HG02973 (cell line): Measurements from ENCODE around the gene LDB3.
"Not testable (repeated sequence)": the region's sequence is repeated elsewhere in the genome, so short reads cannot be mapped to it uniquely, and the experiment has no call there.

Experiments used
- ATAC-seq: cut with Tn5 transposase; IDR thresholded peaks from one replicate; pipeline ENCODE4 v1.9.1; 2021; ENCODE audit warnings: moderate library complexity; ENCODE audit not compliant: unreplicated experiment

LDB3 gene

DNA sequence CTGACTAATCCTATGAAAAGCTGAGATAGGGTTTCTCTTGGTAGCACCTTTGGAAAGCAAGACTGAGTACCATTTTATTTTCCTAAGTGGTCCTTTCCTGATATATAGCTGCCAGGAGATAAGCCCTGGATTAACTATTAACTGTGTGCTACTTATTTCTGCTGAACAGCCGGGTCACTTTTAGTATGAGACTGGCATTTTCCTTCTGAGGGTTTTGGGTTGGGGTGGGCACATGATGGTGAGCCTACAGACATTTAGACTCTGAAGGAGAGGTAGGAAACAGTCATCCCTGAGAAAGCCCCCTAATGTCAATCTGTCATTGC is 58.3 kb downstream of the LDB3 start:
- ATAC-seq, result no peak

DNA sequence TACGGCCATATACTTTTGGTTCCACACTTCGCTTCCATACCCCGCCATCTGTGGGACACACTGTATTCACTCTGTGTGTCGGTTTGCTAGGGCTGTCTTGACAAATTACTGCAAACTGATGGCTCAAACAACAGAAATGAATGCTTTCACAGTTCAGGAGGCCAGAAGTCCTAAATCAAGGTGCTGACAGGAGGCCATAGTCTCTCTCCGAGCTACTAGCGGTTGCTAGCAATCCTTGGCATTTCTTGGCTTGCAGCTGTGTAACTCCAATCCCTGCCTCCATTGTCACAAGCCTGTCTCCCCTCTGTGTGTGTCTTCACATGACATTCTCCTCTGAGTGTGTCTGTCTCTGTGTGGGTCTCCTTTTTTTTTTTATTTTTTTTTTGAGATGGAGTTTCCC is 59.2 kb downstream of the LDB3 start:
- no peak for ATAC-seq

DNA sequence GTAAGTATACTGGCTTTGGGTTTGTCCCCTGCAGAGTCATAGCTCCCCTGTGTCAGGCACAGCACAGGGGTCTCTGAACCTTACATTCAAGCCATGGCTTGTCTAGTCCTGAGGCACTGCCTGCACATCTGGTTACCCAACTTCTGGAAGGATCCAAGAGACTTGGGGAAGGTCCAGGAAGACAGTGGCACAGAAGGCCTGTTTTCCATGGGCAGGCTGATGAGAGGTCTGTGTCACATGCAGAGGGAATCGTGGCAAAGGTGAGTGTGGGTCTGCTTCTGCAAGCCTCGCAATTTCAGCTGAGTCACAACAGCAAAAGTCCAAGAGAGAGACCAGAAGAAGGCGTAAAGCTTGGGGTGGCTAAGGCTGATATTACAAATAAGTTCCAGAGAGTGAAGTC is 59.7 kb downstream of the LDB3 start:
- no peak for ATAC-seq

DNA sequence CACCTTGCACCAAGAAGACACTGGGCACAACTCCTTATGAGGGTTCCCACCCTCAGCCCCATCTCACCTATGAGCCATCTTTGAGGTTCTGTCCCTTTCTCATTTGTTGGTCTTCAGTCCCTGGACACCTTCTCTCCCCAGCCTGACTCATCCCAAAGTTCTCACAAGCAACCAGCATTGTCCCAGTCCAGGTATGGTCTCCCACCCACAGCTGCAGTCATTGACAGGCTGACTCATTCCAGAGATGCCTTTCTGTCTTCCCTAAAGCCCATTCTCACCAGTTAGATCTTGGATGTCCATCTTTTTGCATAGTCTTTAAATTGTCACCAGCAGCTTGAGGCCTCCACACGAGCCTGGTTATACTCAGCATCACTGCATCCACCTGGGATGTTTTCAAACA is 61.4 kb downstream of the LDB3 start:
- ATAC-seq, result no peak

DNA sequence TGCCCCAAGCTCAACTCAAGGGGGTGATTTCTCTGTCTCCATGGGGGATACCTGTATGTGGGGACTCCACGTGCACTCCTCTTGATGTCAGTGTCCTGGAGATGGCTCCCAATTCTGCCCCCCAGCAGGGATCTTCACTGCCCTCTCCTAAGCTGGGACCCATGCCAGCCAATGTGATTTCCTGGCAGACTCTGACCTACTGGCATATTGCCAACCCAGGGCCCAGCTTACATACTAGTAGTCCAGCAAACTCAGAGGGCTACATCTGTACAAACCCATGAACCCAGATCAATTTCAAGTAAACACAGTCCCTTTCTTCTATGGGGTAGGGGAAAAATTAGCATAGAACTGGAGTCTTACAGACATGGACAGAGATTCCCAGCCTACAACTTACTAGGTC is 61.9 kb downstream of the LDB3 start:
- no peak for ATAC-seq

DNA sequence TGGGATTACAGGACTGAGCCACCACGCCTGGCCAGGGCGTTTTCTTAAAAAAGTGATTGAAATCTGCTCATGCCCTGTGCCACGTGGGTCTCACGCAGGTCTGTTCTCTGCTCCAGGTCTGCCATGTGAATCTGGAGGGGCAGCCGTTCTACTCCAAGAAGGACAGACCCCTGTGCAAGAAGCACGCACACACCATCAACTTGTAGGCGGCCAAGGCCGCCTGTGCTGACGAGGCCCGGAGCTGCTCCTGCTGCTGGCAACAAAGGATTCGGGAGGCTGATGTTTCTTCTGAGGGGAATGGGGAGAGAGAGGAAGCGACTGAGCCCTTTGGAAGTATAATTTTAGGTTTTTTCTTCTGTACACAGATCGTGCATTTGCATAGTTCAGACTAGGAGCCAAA is 64.5 kb downstream of the LDB3 start:
- no peak for ATAC-seq

DNA sequence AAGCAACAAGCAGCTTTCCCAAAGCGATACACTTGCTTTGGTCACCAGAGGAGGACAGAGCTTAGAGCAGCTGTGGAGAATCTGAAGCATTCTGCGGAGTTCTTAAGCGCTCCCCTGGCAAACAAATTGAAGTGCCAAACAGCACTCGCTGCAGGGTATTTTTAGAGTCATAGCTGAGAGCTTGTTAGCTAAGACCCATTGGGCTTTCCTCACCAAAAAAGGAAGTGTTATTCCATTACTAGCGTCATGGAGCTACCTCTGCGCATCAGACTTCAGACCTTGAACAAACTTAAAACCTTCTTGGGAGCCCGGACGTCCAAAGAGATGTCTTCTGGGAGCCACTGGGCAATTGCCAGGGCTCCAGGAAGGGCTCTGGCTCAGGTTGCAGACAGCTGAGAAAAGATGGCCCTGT is 65.0 kb downstream of the LDB3 start:
- ATAC-seq, result no peak

DNA sequence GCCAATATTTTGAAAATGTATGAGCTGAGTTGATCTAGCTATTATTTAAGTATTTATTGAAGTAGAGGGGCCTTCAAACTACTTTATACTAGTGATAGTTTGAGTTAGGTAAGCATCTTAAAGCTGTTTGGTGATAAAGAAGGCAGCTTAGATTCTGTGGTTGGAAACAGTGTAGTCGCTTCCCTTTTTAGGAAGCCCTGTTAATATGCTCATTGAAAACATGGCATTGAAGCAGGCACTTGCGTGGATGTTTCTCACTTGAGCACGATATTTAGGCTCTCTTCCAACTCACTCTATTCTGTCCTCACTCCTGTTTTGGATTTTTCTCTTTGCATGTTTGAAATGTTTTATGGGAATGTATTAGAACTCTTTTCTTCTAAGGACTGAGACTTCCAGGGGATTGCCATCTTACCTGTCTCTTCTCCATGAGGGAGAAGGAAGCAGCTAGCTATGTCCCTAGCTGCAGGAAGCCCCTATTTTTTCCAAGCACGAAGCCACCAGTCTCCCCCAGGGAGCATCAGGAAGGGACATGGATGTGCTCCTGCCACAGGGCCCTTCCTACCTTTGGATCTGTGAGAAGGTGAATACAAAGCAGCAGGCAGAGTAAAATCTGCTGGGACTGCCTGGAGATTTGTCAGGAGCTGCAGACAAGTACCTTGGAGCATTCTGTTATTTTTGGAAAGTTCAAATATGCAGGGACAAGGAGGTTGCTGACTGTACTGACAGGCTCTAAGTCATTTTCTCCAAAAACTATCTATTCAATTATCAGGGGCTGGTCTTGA is 66.1 kb downstream of the LDB3 start:
- no peak for ATAC-seq

DNA sequence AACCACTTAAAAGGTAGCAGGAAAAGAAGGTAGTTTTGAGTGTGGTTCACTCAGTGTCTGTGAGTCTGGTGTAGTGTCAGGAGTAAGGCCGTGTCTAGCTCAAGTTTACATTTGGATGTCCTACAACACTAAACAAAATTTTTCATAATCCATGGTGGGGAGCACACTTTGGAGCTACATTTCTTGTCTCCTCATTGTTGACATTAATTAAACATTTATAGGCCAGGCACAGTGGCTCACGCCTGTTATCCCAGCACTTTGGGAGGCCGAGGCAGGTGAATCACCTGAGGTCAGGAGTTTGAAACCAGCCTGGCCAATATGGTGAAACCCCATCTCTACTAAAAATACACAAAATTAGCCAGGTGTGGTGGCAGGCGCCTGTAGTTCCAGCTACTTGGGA is 67.0 kb downstream of the LDB3 start:
- ATAC-seq, result not testable (repeated sequence)

DNA sequence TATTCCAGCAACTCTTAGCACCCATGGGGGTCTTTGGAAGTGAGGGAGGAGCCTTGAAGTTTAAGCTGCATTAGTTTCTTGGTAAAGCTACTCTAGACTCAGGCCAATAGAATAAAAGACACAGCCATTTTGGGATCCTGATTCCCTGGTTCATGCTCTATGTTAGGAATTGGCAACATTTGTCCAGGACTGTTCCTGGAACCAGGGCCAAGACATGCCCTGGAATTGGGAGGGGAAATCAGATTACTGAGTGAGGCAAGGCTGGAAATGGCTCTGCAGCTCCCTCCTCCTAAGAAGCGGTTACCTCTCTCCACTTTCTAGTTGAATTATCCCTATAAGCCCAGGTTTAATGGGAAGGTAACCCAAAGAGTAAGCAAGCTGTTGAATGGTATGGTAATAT is 73.9 kb downstream of the LDB3 start:
- no peak for ATAC-seq

DNA sequence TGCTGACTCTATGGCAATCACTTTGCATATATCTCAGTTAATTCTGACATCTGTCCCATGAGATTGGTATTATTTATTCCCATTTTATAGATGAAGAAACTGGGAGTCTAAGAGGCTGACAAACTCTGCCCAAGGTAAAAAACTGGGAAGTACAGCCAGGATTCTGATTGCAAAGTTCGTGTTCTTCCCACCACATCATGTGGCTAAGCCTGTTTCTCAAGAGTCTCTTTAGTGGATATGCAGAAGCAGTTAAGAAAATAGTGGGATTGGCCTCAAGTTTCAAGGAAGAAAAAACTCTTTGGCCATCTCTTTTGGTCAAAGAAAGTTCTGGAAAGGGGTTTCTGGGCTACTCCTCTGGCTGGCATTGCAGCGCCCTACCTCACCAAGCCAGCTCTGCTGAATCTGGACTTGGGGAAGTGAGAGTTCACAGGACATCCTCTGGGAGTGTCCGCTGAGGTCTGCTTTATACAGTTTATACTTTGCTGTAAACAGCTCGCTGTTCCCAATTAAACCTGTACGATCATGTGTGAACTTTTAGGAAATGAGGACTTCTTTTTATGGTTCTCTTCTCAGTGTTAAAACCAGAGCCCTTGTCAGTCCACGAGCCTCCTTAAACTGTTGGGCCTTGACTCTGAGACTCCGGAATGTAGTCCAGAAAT is 75.9 kb downstream of the LDB3 start:
- no peak for ATAC-seq

DNA sequence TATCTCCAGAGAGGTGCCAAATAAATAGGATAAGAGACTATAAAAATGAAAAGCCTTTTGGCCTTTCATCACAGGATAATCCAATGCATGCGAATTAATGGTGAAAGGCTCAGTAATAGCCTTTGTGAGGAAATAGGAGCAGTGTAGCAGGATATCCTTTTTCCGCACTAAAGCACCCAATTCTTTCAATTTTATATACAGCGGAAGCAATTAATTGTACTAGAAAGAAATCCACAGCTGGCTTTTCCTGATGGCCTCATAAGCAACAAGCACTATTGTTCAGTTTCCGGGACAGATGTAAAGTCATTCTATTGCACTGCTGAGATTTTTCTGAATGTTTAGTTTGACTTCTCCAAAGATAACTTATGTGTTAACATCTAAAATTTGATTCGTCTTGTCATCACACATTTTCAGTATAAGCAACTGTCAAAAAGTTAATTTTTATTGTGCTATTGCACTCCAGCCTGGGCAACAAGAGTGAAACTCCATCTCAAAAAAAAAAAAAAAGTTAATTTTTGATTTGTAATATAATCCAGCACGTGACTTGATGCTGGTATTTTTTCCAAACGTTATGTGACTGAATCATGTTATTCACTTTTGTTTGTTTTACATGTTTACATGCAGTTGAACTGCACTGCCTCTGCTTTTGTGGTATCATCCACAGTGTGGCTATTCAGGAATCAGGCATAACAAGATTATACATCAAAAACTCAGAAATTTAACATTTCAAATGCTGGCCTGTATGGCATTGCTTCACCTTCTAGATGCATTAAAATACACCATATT is 79.7 kb downstream of the LDB3 start:
- ATAC-seq, result no peak

DNA sequence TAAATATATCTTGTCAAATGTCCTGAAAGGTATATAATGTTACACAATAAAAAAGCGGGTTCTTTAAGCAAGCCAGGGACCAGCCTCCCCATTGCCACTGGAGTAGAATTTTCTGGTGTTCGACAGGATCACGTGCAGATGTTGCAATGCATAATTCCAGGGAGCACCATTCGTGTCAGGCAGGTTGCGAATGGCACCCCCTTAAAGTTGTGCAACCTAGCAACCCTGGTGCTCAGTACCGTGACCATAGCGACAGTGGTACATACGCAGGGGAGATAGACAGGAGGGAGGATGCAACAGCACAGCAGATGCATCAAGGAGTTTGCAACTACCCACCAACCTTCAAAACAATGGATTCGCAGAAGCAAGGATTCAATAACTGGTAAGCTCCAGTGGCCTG is 81.5 kb downstream of the LDB3 start:
- ATAC-seq, result no peak

DNA sequence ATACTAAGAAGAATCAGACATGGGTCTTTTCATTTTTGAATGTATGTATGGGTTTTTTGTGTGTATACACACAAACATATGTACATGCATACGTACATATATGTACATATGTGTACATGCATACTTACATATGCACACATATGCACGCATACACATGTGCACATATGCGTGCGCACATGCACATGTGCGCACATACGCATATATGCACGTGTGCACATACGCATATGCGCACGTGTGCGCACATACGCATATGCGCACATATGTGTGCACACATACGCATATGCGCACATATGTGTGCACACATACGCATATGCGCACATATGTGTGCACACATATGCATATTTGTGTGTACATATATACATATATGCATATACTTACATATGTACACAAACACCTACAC is 83.2 kb downstream of the LDB3 start:
- no peak for ATAC-seq

DNA sequence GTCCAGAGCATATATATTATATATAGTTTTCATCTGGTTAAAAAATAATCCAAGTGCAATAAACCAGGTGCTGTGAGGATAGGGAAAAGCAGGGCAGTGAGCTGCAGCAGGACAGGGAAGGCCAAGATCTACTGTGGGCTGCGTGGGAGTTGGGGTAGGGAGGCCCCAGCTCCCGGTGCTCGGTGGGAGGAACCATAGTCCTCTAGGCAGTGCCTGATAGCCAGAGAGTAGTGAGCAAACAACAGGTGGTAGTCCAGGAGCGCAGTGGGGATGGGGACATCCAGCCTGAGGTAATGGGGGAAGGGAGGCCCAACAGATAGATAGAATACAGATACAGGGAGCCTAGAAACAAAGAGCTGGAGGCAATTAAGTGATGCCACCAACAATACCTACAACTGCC is 84.0 kb downstream of the LDB3 start:
- ATAC-seq, result no peak

DNA sequence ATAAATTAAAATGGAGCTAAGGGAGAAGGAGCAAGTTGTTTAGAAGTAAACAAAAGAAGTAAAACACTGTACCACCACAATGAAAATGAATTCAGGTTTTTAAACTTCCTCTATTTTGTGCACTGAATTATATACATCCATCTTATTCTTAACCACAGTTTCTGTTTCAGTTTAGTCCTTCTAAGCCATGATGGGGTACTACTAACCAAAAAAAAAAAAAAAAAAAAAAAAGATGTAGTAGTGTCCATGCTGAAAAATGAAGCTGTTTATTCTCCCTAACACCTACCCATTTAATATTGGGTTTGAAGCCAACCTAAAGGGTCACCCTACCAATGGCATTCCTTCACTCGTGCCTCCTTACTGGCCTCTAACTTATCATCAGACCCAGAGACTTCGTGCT is 84.7 kb downstream of the LDB3 start:
- peak; percentile 26 for ATAC-seq

DNA sequence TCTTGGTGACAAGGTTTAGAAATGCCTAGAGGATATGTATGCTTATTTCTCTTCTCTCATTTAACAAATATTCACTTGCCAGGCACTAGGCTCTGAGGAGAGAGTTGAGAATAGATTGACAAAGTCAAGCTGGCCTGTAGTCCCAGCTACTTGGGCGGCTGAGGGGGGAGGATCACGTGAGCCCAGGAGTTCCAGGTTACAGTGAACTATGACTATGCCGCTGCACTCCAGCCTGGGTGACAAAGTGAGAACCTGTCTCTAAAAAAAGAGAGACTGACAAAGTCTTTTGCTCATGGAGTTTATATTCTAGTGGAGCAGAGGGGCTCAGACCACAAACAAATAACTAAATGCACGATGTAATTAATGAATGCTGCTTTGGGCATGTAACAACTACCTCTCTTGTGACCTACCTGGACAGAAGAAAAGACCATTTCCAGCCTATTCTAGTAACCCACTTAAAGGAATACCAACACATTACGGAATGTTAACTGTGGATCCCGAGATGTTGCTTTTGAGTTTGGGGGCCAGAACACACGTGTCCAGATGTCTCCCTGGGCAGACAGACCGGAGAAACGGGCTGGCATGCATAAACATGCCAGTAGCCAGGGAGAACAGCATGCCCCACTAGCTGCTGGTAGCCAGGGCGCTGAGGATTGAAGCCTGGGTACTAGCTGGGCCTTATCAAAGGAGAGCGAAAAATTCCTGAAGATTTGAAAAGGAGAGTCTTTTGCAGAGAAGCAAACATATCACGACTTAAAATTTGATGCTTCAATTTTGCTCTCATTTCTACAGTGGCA is 85.5 kb downstream of the LDB3 start:
- ATAC-seq, result no peak

DNA sequence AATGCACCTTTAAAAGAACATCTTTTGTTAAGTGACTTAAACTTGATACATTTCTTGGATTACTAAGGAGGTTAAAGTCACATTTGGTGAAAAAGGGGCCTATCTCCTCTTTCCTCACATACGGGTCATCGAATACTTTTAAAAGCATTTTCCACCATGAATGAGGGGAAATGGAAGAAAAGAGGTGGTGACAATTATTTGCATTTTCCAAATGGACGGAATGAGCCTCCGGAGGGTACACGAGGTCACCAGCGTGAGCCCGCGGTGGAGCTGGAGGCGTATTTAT is 87.1 kb downstream of the LDB3 start:
- ATAC-seq, result no peak

DNA sequence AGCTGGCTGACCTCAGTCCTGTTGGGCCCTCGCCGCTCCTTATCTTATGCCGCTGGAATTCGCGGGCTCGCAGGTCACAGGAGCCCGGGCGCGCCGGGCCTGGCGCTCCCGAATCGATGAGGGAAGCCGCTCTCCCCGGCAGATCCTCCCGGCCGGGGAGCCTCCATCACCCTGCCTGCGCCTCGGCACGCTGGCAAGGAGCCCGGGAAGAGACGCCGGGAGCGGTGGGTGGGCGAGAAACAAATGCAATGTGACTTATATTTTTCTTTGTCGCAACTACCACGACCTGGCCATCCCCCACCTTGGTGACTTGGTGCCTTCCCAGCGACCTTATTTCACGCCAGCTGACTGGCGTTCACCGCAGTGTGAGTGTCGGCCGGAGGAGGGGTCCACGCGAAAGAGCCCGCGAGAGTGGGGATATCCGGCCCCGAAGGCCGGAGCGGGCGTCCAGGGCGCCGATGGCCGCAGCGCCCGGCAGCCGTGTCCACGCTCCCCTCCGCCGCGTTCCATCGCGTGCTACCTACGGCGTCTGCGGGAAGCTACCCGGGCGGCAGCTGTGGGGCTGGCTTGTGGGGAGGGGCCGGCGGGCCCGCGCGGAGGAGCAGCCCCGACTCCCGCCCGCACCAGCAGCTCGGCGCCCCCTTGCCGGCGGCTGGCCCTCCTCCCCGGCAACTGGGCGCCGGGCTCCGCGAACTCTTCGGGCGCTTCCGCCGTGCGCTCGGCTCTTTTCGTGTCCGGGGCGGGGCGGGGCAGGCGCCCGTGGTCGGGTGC is 87.6 kb downstream of the LDB3 start:
- peak; percentile 68 for ATAC-seq

DNA sequence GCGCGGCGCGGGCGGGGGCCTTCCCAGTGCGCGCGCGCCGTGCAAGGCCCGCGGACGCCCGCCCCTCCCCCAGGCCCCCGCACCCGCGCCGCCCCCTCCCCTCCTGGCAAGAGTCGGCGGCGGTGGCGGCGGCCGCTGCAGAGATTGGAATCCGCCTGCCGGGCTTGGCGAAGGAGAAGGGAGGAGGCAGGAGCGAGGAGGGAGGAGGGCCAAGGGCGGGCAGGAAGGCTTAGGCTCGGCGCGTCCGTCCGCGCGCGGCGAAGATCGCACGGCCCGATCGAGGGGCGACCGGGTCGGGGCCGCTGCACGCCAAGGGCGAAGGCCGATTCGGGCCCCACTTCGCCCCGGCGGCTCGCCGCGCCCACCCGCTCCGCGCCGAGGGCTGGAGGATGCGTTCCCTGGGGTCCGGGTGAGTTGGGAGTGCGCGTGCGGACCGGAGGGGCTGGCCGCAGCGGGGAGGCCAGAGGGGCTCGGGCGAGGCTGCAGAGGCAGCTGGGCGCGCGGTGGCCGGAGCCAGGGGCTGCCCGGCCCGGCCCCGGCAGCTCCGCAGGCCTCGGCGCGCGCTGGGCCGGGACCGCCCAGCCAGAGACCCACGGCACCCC is 88.3 kb downstream of the LDB3 start, which contains the start of gene BMPR1A:
BMPR1A (plus strand) TSS at position 109 of the 602 bp plus-strand sequence. CDS start 119,400 bp downstream, outside the sequence.
- ATAC-seq, result peak; percentile 23
